Astrocyte (in vitro differentiated cells and primary cell): Measurements from ENCODE around the gene GGTLC2. TPM values are rescaled to one million over a fixed set of nuclear protein-coding genes. Genes with fewer than 3 reads are reported as not detected.
"Not testable (repeated sequence)": the region's sequence is repeated elsewhere in the genome, so short reads cannot be mapped to it uniquely, and the experiment has no call there.

ENCODE experiments used
- DNase-seq: peaks from one replicate; pipeline ENCODE4 v3.0.0-alpha.2; 2010; ENCODE audit warnings: low read depth
- FAIRE-seq: peaks from 2 replicates; lab custom pipeline; 2011; peaks lifted over from hg19 to GRCh38; lab: Jason Lieb, UNC
- H2AFZ ChIP-seq: 2 replicates; pipeline ENCODE4 v1.6.0; 2012; ENCODE audit warnings: low read depth, low read length, inconsistent platforms
- H3K27ac ChIP-seq: 2 replicates; pipeline ENCODE4 v1.5.1; 2011; ENCODE audit warnings: low read depth, low read length, inconsistent platforms
- H3K27me3 ChIP-seq: 2 replicates; pipeline ENCODE4 v1.6.0; 2011; ENCODE audit warnings: low read length, inconsistent platforms; ENCODE audit not compliant: insufficient read depth
- H3K36me3 ChIP-seq: 2 replicates; pipeline ENCODE4 v1.5.1; 2011; ENCODE audit warnings: low read length, inconsistent platforms; ENCODE audit not compliant: insufficient read depth
- H3K4me1 ChIP-seq: 2 replicates; pipeline ENCODE4 v1.5.1; 2011; ENCODE audit warnings: low read length, inconsistent platforms; ENCODE audit not compliant: insufficient read depth
- H3K4me2 ChIP-seq: 2 replicates; pipeline ENCODE4 v1.6.0; 2012; ENCODE audit warnings: low read length, inconsistent platforms
- H3K4me3 ChIP-seq: 2 replicates; pipeline ENCODE4 v1.5.1; 2011; ENCODE audit warnings: low read depth, mild to moderate bottlenecking, low read length, inconsistent platforms; ENCODE audit not compliant: insufficient read depth
- H3K79me2 ChIP-seq: 2 replicates; pipeline ENCODE4 v1.6.0; 2012; ENCODE audit warnings: mild to moderate bottlenecking, low read length, inconsistent platforms; ENCODE audit not compliant: insufficient read depth
- H3K9ac ChIP-seq: 2 replicates; pipeline ENCODE4 v1.6.0; 2012; ENCODE audit warnings: mild to moderate bottlenecking, low read length, inconsistent platforms
- H3K9me3 ChIP-seq: 2 replicates; pipeline ENCODE4 v1.5.1; 2012; ENCODE audit warnings: low read depth, mild to moderate bottlenecking, low read length, inconsistent platforms; ENCODE audit not compliant: insufficient read depth
- H4K20me1 ChIP-seq: 2 replicates; pipeline ENCODE4 v1.6.0; 2012; ENCODE audit warnings: low read length, inconsistent platforms; ENCODE audit not compliant: insufficient read depth
- H3K27ac Mint-ChIP-seq: one replicate; pipeline ENCODE4 v1.8.0; 2021; ENCODE audit warnings: mild to moderate bottlenecking, mixed read lengths; ENCODE audit not compliant: unreplicated experiment
- H3K27me3 Mint-ChIP-seq: one replicate; pipeline ENCODE4 v1.8.0; 2021; ENCODE audit warnings: low read depth, mixed read lengths; ENCODE audit not compliant: unreplicated experiment
- H3K36me3 Mint-ChIP-seq: one replicate; pipeline ENCODE4 v1.8.0; 2021; ENCODE audit warnings: low read depth, mixed read lengths; ENCODE audit not compliant: unreplicated experiment
- H3K4me1 Mint-ChIP-seq: one replicate; pipeline ENCODE4 v1.8.0; 2021; ENCODE audit warnings: low read depth, mixed read lengths; ENCODE audit not compliant: unreplicated experiment
- H3K4me3 Mint-ChIP-seq: one replicate; pipeline ENCODE4 v1.8.0; 2021; ENCODE audit warnings: mild to moderate bottlenecking, moderate library complexity, mixed read lengths; ENCODE audit not compliant: unreplicated experiment
- H3K9me3 Mint-ChIP-seq: one replicate; pipeline ENCODE4 v1.8.0; 2021; ENCODE audit warnings: mild to moderate bottlenecking, mixed read lengths; ENCODE audit not compliant: unreplicated experiment
- EZH2 ChIP-seq: IDR thresholded peaks from 2 replicates; pipeline ENCODE4 v1.6.1; 2012; ENCODE audit warnings: mild to moderate bottlenecking, low read length, inconsistent platforms; ENCODE audit not compliant: insufficient read depth
- total RNA-seq: library from RNA; stranded (reverse); gene quantifications from 2 replicates; pipeline ENCODE4 v1.2.1, GENCODE V29; 2021
- TF ChIP-seq, protein P1 (sequence below): IDR thresholded peaks from 2 replicates; pipeline ENCODE4 v1.5.1; 2011; ENCODE audit warnings: low read depth, mild to moderate bottlenecking, inconsistent platforms, low read length, moderate library complexity; ENCODE audit not compliant: insufficient read depth

Gene GGTLC2
- total RNA-seq, 1 donor from 2014 or later, result not detected

DNA sequence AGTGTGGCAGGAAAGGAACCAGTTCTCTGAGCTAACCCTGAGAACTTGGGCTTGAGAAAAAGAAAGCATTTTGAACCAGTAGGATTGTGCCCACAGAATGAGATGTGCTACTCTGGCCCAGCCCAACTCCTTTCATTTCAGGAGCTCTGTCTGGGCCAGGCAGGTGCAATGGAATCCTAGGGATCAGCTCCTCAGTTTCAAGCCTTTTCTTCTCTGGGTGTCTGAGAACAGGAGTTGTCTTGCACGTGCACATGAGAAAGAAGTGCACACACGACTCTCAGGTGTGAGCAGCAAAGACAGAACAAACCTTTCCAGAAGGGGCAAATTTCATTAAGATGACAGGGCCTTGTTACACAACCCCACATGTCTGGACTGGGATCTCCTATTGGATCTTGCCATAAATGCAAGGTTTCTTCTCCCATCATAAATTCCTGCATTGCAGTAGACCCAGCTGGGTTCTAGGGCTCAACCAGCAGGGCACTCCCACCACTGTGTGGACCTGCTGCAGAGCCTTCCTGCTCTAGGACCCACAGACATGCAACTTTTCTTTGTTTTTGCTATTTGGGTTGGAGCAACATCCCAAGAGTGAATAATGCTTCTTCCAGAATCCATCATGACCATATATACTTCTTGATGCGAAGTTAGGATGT is 24.5 kb upstream of the GGTLC2 start:
- H3K4me1 Mint-ChIP-seq, result no peaks in the 10 kb centered on the region
- no peak overlapping the region for H3K27ac Mint-ChIP-seq
- no peaks in the 10 kb centered on the region for H3K36me3 Mint-ChIP-seq
- no peaks in the 10 kb centered on the region for H4K20me1 ChIP-seq
- no peak overlapping the region for H3K4me3 ChIP-seq
- H3K9ac ChIP-seq, result no peak overlapping the region
- DNase-seq (no peak), FAIRE-seq (no peak)
- H3K36me3 ChIP-seq, result no peaks in the 10 kb centered on the region
- H3K27me3 Mint-ChIP-seq, result peaks cover 45% of the 10 kb centered on the region
- H3K4me1 ChIP-seq, result no peaks in the 10 kb centered on the region
- H3K79me2 ChIP-seq, result no peaks in the 10 kb centered on the region
- TF ChIP-seq EZH2, result no peak
- TF ChIP-seq, protein P1, sequence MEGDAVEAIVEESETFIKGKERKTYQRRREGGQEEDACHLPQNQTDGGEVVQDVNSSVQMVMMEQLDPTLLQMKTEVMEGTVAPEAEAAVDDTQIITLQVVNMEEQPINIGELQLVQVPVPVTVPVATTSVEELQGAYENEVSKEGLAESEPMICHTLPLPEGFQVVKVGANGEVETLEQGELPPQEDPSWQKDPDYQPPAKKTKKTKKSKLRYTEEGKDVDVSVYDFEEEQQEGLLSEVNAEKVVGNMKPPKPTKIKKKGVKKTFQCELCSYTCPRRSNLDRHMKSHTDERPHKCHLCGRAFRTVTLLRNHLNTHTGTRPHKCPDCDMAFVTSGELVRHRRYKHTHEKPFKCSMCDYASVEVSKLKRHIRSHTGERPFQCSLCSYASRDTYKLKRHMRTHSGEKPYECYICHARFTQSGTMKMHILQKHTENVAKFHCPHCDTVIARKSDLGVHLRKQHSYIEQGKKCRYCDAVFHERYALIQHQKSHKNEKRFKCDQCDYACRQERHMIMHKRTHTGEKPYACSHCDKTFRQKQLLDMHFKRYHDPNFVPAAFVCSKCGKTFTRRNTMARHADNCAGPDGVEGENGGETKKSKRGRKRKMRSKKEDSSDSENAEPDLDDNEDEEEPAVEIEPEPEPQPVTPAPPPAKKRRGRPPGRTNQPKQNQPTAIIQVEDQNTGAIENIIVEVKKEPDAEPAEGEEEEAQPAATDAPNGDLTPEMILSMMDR, result no peak
- no peak overlapping the region for H3K4me3 Mint-ChIP-seq
- no peak overlapping the region for H2AFZ ChIP-seq
- H3K9me3 Mint-ChIP-seq, result peaks cover 2% of the 10 kb centered on the region
- no peak overlapping the region for H3K4me2 ChIP-seq
- no peaks in the 10 kb centered on the region for H3K27me3 ChIP-seq
- H3K9me3 ChIP-seq, result no peaks in the 10 kb centered on the region
- H3K27ac ChIP-seq, result no peak overlapping the region

DNA sequence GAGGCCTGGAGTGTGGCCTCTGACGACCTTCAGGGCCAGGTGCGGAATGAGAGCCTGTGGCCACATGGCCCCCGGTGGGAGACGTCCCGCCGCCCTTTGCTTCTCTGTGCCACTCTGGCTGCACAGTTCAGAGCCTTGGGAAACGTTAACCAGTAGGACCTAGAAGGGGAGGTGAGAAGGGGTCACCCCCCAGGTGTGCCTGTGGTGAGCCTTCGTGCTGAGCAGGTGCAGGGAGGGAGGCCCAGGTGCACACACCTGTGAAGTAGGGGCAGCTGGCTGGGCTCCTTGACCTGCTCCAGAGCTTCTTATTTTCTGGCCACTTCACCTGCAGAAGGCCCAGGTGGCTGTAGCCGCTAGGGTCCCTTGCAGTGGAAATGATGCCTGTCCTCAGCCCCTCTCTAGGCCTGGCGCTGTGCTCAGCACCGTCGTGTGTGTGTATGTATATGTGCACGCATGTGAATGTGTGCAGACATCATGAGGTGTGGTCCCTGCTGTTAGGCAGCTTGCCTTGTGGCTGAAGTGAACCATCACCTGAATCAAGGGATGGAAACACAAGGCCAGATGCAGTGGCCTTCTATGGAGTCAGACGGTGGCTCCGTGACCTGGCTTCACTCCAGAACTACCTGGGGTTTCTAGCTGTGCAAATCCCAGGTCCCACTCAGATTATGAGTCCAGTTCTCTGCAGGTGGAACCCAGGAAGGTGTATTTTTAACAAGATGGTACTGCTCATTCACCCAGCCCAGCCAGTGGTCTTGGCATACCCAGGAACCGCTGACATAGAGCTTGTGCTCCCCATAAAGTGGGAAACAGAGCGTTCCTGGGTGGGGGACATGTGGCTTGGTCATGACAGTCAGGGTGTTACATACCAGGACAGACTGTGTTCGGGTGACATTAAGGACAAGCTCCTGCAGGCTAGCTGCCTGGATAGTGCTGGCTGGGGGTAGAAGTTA is 15.6 kb upstream of the GGTLC2 start:
- H3K27ac Mint-ChIP-seq, H3K27ac ChIP-seq, H3K4me2 ChIP-seq, H3K9me3 Mint-ChIP-seq, H3K4me1 ChIP-seq, H3K4me3 ChIP-seq, H3K9ac ChIP-seq, H3K36me3 Mint-ChIP-seq, H3K9me3 ChIP-seq, H3K79me2 ChIP-seq, H3K27me3 ChIP-seq, H4K20me1 ChIP-seq, H3K4me1 Mint-ChIP-seq, H3K27me3 Mint-ChIP-seq, FAIRE-seq, DNase-seq, H2AFZ ChIP-seq, H3K36me3 ChIP-seq, H3K4me3 Mint-ChIP-seq: not testable (repeated sequence)

DNA sequence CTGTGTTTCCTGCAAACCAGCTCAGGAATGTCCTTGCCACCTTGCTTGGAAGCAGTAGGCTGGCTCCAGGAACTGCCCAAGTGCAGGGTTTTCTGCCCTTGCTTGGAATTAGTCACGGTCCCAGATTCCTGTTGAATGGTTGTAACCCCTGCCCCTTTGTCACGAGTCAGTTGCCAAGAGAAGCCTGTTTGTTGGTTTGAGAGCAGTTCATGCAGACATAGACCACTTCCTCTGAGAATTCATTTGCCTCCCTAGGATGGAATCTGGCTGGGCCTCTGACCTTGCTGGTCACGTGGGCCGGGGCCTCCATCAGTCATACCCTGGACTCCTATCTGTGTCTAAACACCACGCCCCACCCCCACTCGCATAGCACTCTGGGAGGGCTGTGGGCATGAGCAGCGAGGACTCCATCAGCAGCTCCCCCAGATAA is 13.2 kb upstream of the GGTLC2 start:
- H3K27ac Mint-ChIP-seq, FAIRE-seq, H3K27me3 ChIP-seq, H3K36me3 ChIP-seq, H3K9me3 ChIP-seq, H3K27me3 Mint-ChIP-seq, H3K9ac ChIP-seq, H3K79me2 ChIP-seq, H3K4me3 Mint-ChIP-seq, H3K4me2 ChIP-seq, H4K20me1 ChIP-seq, DNase-seq, H3K4me1 ChIP-seq, H3K27ac ChIP-seq, H3K4me1 Mint-ChIP-seq, H3K36me3 Mint-ChIP-seq, H3K4me3 ChIP-seq, H2AFZ ChIP-seq, H3K9me3 Mint-ChIP-seq: not testable (repeated sequence)

DNA sequence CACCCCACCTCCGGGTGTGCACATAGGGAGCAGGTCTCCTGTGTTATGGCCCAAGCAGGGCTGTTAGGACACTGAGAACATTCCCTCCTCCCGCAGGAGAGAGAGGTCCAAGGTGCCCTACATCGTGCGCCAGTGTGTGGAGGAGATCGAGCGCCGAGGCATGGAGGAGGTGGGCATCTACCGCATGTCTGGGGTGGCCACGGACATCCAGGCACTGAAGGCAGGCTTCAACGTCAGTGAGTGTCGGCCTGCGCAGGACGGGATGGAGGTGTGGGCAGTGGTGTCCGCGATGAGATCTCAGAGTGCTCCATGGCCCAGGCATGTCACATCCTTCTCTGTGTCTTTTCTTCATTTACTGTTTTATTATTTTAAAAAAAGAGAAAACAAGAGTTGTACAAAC is 12.2 kb upstream of the GGTLC2 start:
- not testable (repeated sequence) for H3K4me1 Mint-ChIP-seq, H3K27me3 Mint-ChIP-seq, FAIRE-seq, H3K4me3 ChIP-seq, H3K9me3 ChIP-seq, H3K36me3 ChIP-seq, H3K9ac ChIP-seq, DNase-seq, H4K20me1 ChIP-seq, H3K27me3 ChIP-seq, H3K36me3 Mint-ChIP-seq, H3K4me1 ChIP-seq, H2AFZ ChIP-seq, H3K27ac ChIP-seq, H3K27ac Mint-ChIP-seq, H3K79me2 ChIP-seq, H3K9me3 Mint-ChIP-seq, H3K4me3 Mint-ChIP-seq, H3K4me2 ChIP-seq

DNA sequence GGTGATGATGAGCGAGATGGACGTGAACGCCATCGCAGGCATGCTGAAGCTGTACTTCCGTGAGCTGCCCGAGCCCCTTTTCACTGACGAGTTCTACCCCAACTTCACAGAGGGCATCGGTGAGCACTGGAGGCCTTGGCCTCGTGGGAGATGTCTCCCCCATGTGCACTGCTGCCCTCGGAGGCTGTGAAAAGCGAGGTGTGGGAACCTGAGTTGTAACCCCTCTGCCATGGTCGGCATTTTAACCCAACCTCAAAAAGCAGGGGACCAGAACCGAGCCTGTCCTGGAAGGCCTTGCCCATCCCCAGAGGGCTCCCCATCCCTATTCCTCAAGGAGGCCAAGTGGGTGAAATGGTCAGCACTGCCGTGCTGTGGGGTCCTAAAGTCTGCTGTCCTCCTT is 10.9 kb upstream of the GGTLC2 start:
- H3K4me1 Mint-ChIP-seq, H3K27ac ChIP-seq, FAIRE-seq: not testable (repeated sequence)

More for the DNA sequence above, 10.9 kb upstream of the GGTLC2 start:
- not testable (repeated sequence) for H3K79me2 ChIP-seq, H3K27me3 ChIP-seq, H3K4me1 ChIP-seq, DNase-seq, H2AFZ ChIP-seq, H3K4me3 ChIP-seq, H3K4me2 ChIP-seq, H3K27me3 Mint-ChIP-seq, H3K9me3 Mint-ChIP-seq, H3K27ac Mint-ChIP-seq, H4K20me1 ChIP-seq, H3K36me3 Mint-ChIP-seq, H3K9me3 ChIP-seq, H3K4me3 Mint-ChIP-seq, H3K36me3 ChIP-seq, H3K9ac ChIP-seq
